Measurements from ENCODE around the gene CSPG4. TPM values are rescaled to one million over a fixed set of nuclear protein-coding genes. Genes with fewer than 3 reads are reported as not detected.
"Not testable (repeated sequence)": the region's sequence is repeated elsewhere in the genome, so short reads cannot be mapped to it uniquely, and the experiment has no call there.

CSPG4 gene
- total RNA-seq, 1 experiment from 2014 or later = 17.5 TPM

DNA sequence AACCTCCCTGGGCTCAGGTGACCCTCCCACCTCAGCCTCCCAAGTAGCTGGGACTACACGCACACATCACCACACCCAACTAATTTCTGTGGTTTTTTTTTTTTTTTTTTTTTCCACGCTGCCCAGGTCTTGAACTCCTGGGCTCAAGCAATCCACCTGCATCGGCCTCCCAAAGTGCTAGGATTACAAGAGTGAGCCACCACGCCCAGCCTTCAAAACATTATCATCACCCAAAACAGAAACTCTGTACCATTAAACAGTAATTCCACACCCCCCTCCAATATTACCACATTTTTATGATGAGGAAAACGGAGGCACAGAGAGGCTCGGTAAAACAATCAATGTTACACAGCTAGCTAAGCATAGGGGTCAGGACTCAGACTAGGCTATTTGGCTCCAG lies 76.6 kb downstream of the CSPG4 start:
- intact Hi-C loops (cut with micrococcal nuclease; ENCODE audit: unreplicated experiment) = loop anchor here (5.0 kb wide), 1 partner anchor 179 kb away; no protein-coding TSS in a partner anchor

DNA sequence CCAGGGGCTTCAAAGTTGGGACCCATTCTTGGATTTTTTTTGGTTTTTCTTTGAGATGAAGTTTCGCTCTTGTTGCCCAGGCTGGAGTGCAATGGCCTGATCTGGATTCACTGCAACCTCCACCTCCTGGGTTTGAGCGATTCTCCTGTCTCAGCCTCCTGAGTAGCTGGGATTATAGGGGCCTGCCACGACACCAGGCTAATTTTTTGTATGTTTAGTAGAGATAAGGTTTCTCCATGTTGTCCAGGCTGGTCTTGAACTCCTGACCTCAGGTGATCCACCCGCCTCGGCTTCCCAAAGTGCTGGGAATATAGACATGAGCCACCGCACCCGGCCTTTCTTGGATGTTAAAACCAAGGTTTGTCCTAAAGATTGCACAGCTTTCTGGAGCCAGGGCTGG lies 78.7 kb downstream of the CSPG4 start:
- CTCF ChIA-PET; H3K36me3 ChIP-seq (ENCODE audit: control insufficient read depth, insufficient read depth, low read length); H3K9me3 ChIP-seq (ENCODE audit: control insufficient read depth, insufficient read depth, low read depth, low read length); in situ Hi-C loops (cut with HindIII; ENCODE audit: low pct_unique_long_range_greater_than_20kb, low sequenced_read_pairs); ATAC-seq; H3K4me3 ChIP-seq (ENCODE audit: low read depth in 2 of 2, low read length in 2 of 2); BruUV-seq (replicated peaks); intact Hi-C loops (cut with micrococcal nuclease; ENCODE audit: unreplicated experiment); H3K27me3 ChIP-seq (ENCODE audit: control insufficient read depth, insufficient read depth, low read length); DNase-seq (ENCODE audit: low read depth, low spot score); POLR2A ChIA-PET; H3K27ac ChIP-seq (ENCODE audit: low read length): not testable (repeated sequence)
- H3K4me1 ChIP-seq (ENCODE audit: control insufficient read depth, insufficient read depth, low read length) = peaks cover 12% of the 10 kb centered on the region

More for the DNA sequence above, 76.6 kb downstream of the CSPG4 start:
- TF ChIP-seq TCF7L2 (IDR thresholded peaks at IDR 0.05; ENCODE audit: low read depth, low read length) = no peak
- TF ChIP-seq SIN3A (IDR thresholded peaks at IDR 0.05; ENCODE audit: borderline replicate concordance, insufficient read depth, low read depth, low read length) = no peak
- no peak for TF ChIP-seq REST (IDR thresholded peaks at IDR 0.05; ENCODE audit: insufficient read depth in 1 of 2, low read depth in 2 of 2, low read length in 1 of 2)
- TF ChIP-seq, protein P1, sequence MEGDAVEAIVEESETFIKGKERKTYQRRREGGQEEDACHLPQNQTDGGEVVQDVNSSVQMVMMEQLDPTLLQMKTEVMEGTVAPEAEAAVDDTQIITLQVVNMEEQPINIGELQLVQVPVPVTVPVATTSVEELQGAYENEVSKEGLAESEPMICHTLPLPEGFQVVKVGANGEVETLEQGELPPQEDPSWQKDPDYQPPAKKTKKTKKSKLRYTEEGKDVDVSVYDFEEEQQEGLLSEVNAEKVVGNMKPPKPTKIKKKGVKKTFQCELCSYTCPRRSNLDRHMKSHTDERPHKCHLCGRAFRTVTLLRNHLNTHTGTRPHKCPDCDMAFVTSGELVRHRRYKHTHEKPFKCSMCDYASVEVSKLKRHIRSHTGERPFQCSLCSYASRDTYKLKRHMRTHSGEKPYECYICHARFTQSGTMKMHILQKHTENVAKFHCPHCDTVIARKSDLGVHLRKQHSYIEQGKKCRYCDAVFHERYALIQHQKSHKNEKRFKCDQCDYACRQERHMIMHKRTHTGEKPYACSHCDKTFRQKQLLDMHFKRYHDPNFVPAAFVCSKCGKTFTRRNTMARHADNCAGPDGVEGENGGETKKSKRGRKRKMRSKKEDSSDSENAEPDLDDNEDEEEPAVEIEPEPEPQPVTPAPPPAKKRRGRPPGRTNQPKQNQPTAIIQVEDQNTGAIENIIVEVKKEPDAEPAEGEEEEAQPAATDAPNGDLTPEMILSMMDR (IDR thresholded peaks at IDR 0.05) = no peak
- no peak for TF ChIP-seq POLR2AphosphoS5 (IDR thresholded peaks at IDR 0.05; ENCODE audit: low read depth, low read length)
- in situ Hi-C loops (cut with HindIII; ENCODE audit: low pct_unique_long_range_greater_than_20kb, low sequenced_read_pairs) = no loop called here
- POLR2A ChIA-PET = interaction anchor here (1.0 kb wide), 1 partner anchor 10 kb away, joined by 3 read pairs; the partner anchor contains the start of gene SNUPN
- H3K9me3 ChIP-seq (ENCODE audit: control insufficient read depth, insufficient read depth, low read depth, low read length) = no peaks in the 10 kb centered on the region
- CTCF ChIA-PET = no interaction called here
- H3K4me1 ChIP-seq (ENCODE audit: control insufficient read depth, insufficient read depth, low read length) = peaks cover 13% of the 10 kb centered on the region
- H3K4me3 ChIP-seq (ENCODE audit: low read depth in 2 of 2, low read length in 2 of 2) = no peak overlapping the region
- BruUV-seq (replicated peaks) = no TSS peak
- peaks cover 2% of the 10 kb centered on the region; the same call in 1 of the 2 replicates for H3K36me3 ChIP-seq (ENCODE audit: control insufficient read depth, insufficient read depth, low read length)
- H3K27ac ChIP-seq (ENCODE audit: low read length) = no peak overlapping the region
- DNase-seq (ENCODE audit: low read depth, low spot score) (no peak), ATAC-seq (no peak)
- no peaks in the 10 kb centered on the region for H3K27me3 ChIP-seq (ENCODE audit: control insufficient read depth, insufficient read depth, low read length)

DNA sequence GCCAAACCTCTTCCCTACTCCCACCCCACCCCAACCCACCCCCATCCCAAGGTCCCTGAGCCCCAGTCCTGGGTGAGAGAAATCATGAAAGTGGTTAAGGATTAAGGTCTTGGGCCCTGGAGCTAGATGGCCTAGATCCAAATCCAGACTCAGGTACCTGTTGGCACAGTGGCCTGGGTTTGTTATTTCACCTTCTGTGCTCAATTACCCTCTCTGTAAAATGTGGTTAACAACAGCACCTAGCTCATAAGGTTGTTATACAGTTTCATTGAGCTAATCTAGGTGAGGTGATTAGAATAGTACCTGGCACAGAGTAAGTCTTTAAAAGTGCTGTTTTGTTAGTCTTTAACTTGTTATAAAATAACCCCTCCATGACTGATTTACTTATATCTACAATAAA lies 80.7 kb downstream of the CSPG4 start:
- no peak overlapping the region for H3K4me3 ChIP-seq (ENCODE audit: low read depth in 2 of 2, low read length in 2 of 2)
- BruUV-seq (replicated peaks) = no TSS peak
- H3K36me3 ChIP-seq (ENCODE audit: control insufficient read depth, insufficient read depth, low read length) = no peaks in the 10 kb centered on the region
- POLR2A ChIA-PET = interaction anchor here (0.7 kb wide), 1 partner anchor 16 kb away, joined by 3 read pairs; the partner anchor contains the start of gene SNX33
- DNase-seq (ENCODE audit: low read depth, low spot score) = no peak
- H3K27ac ChIP-seq (ENCODE audit: low read length) = no peak overlapping the region
- CTCF ChIA-PET = no interaction called here
- no peaks in the 10 kb centered on the region for H3K27me3 ChIP-seq (ENCODE audit: control insufficient read depth, insufficient read depth, low read length)
- no peak for ATAC-seq
- TF ChIP-seq REST (IDR thresholded peaks at IDR 0.05; ENCODE audit: insufficient read depth in 1 of 2, low read depth in 2 of 2, low read length in 1 of 2) (no peak), TCF7L2 (IDR thresholded peaks at IDR 0.05; ENCODE audit: low read depth, low read length) (no peak), SIN3A (IDR thresholded peaks at IDR 0.05; ENCODE audit: borderline replicate concordance, insufficient read depth, low read depth, low read length) (no peak), POLR2AphosphoS5 (IDR thresholded peaks at IDR 0.05; ENCODE audit: low read depth, low read length) (no peak)
- TF ChIP-seq, protein P1 (IDR thresholded peaks at IDR 0.05) = no peak
- intact Hi-C loops (cut with micrococcal nuclease; ENCODE audit: unreplicated experiment) (no loop called here), in situ Hi-C loops (cut with HindIII; ENCODE audit: low pct_unique_long_range_greater_than_20kb, low sequenced_read_pairs) (no loop called here)
- no peaks in the 10 kb centered on the region for H3K9me3 ChIP-seq (ENCODE audit: control insufficient read depth, insufficient read depth, low read depth, low read length)
- H3K4me1 ChIP-seq (ENCODE audit: control insufficient read depth, insufficient read depth, low read length) = peaks cover 9% of the 10 kb centered on the region

Measured in Panc1 (cell line).